ENCODE data around the gene CXXC5.
"Not testable (repeated sequence)": the region's sequence is repeated elsewhere in the genome, so short reads cannot be mapped to it uniquely, and the experiment has no call there.

The CXXC5 gene

DNA sequence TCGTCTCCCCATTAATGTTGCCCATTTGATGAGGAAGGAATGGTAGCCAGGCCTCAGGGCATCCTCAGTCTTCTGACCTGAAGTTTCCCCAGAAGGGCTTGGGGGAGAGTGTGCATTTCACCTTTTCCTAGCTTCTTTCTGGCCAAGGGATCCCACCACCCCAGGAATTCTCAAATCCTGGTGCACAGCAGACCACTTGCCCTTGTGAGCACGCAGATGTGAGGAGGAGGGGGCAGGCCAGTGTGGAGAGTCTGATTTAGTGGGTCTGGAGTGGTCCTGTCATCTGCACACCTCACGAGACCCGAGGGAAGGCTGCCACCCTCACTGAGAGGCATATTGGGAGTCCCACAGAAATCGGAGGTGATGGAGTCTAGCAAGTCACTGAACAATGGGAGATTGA, 64.3 kb downstream of the CXXC5 start:
- DNase-seq (ENCODE audit: low read depth): no peak

DNA sequence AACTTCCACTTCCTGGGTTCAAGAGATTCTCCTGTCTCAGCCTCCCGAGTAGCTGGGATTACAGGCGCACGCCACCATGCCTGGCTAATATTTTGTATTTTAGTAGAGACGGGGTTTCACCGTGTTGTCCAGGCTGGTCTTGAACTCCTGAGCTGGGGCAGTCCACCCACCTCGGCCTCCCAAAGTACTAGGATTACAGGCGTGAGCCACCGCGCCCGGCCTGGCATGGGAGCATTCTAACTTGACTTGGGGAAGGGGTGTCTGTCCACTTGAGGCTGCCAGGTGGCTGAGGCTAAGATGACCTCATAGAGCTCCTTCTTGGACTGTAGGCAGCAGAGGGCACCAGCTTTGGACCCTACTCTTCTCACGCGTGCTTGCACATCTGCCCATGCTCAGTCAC, 65.7 kb downstream of the CXXC5 start:
- not testable (repeated sequence) for DNase-seq (ENCODE audit: low read depth)

DNA sequence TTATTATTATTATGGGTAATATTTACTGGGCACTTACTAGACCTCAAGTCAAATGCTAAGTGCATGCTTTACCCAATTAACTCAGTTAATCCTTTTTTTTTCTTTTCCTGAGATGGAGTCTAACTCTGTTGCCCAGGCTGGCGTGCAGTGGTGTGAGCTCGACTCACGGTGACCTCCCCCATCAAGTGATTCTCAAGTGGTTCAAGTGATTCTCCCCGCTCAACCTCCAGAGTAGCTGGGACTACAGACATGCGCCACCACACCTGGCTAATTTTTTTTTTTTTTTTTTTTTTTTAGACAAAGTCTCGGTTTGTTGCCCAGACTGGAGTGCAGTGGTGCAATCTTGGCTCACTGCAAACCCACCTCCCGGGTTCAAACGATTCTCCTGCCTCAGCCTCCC, 69.1 kb downstream of the CXXC5 start:
- no peak for DNase-seq (ENCODE audit: low read depth)

DNA sequence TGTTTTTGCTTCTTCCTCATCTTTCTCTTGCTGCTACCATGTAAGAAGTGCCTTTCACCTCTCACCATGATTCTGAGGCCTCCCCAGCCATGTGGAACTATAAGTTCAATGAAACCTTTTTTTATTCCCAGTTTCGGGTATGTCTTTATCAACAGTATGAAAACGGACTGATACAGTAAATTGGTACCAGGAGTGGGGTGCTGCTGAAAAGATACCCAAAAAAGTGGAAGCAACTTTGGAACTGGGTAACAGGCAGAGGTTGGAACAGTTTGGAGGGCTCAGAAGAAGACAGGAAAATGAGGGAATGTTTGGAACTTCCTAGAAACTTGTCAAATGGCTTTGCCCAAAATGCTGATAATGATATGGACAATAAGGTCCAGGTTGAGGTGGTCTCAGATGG, 70.3 kb downstream of the CXXC5 start:
- DNase-seq (ENCODE audit: low read depth): not testable (repeated sequence)

DNA sequence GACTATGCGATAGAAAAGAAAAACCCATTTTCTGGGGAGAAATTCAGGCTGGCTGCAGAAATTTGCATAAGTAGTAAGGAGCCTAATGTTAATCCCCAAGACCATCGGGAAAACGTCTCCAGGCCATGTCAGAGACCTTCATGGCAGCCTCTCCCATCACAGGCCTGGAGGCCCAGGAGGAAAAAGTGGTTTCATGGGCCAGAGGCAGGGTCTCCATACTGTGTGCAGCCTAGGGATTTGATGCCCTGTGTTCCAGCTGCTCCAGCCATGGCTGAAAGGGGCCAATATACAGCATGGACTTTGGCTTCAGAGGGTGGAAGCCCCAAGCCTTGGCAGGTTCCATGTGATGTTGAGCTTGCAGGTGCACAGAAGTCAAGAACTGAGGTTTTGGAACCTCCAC, 71.8 kb downstream of the CXXC5 start:
- not testable (repeated sequence) for DNase-seq (ENCODE audit: low read depth)

DNA sequence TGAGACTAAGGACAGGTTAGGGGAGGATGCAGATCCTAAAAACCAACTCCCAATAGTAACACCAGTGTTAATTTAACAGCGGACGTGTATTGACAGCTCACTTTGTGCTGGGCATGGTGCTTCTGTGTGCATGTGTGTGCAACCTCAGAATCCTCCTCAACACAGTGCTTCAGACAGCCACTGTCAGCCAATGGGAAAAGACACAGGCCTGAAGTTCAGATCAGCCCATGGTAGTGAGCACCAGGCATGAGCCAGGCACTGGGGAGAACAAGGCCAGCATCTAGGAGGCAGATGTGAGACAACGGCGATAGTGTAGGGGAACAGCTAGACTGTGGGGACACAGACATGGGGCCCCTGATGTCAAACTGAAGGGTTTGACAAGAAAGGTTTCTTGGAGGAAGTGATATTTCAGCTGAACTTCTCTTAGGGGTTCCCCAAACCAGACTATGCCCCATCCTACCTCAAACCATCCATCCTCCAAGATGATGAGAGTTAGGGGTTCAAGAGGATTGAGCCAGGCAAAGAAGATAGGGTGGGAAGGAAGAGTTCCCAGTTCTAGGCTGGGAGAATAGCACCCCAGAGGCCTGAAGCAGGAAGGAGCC, 75.9 kb downstream of the CXXC5 start:
- DNase-seq (ENCODE audit: low read depth): no peak

DNA sequence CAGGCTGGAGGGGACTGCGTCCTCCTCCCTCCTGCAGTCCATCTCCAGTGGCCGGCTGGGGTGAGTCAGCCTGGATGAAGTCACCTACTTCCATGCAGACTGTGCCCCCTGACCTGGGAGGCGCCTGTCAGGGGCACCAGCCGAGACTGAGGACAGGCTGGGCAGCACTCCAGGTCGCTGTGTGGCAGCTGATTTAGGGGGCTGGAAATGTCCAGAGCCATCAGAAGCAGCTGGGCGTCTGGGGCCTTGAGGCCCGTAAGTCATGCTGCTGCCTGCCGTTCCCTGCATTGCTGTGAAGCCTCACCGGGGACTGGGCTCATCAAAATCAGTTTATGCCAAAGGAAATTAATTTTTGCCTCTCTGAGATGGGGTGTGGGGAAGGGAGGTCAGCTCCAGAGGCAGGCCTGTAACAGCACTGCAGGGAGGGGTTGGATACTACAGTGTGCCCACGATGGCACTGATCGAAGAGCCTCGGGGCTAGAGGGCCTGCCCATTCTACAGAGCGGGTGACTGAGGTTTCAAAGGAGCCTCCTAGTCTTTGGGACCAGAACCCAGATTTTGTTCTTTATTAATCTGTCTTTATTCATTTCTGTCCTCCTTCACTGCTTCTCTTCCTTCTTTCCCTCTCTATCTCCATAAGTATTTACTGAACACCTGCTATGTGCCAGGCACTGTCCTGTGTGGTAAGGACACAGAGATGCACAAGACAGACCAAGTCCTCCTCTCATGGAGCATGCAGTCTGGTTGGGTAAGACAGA, 77.1 kb downstream of the CXXC5 start:
- peak; percentile 45 for DNase-seq (ENCODE audit: low read depth)

DNA sequence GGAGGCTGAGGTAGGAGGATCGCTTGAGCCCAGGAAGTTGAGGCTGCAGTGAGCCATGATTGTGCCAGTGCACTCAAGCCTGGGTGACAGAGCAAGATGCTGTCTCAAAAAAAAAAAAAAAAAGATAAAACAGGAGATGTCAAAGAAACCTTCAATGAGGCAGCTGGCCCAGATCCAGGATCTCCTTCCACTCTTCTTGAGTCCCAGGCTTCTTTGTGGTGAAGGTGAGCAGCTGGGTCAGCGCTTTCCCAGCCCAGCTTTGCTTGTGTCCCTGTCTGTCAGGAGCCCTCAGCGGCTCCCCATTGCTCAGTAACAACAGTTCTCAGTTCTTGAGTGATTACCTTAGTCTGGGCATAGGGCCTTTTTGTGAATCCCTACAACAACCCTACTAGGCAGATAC, 78.1 kb downstream of the CXXC5 start:
- DNase-seq (ENCODE audit: low read depth): no peak

DNA sequence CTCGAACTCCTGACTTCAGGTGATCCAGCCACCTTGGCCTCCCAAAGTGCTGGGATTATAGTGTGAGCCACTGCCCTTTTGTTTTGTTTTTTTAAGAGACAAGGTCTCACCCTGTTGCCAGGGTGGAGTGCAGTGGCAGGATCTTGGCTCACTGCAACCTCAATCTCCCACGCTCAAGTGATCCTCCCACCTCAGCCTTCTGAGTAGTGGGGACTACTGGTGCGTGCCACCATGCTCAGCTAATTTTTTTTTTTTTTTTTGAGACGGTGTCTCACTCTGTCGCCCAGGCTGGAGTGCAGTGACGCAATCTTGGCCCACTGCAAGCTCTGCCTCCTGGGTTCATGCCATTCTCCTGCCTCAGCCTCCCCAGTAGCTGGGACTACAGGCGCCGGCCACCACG, 79.5 kb downstream of the CXXC5 start:
- DNase-seq (ENCODE audit: low read depth): not testable (repeated sequence)

DNA sequence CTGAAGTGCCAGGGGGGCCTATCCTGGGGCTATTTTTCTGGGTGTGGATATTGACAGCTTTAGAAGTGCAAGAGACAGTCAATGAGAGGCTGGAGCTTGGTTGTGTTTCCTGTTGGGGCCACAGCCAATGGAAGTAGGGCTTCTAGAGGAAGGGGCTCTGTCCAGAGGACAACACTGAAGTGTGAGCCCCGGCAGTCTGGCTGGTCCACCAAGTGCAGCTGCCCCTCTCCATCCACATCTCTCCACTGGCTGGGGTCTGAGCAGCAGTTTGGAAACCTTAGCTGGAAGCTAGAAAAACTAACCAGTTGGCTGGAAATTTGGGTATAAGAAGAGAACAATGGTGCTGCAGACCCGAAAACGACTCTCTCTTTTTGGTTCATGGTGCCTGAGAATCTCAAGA, 83.1 kb downstream of the CXXC5 start:
- DNase-seq (ENCODE audit: low read depth): no peak

DNA sequence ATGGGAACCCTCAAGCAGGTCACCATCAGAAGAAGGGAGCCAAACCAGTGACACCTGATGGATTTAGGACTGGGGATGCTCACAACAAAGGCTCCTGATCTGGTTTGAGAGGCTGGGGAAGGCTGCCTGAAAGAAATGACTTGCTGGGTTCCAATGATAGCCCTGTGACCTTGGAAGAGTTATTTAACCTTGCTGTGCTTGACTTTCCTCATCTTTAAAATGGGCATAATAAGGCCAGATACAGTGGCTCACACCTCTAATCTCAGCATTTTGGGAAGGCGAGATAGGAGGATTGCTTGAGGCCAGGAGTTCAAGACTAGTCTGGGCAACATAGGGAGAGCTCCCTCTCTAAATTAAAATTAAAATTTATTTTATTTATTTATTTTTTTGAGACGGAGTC, 83.9 kb downstream of the CXXC5 start:
- no peak for DNase-seq (ENCODE audit: low read depth)

DNA sequence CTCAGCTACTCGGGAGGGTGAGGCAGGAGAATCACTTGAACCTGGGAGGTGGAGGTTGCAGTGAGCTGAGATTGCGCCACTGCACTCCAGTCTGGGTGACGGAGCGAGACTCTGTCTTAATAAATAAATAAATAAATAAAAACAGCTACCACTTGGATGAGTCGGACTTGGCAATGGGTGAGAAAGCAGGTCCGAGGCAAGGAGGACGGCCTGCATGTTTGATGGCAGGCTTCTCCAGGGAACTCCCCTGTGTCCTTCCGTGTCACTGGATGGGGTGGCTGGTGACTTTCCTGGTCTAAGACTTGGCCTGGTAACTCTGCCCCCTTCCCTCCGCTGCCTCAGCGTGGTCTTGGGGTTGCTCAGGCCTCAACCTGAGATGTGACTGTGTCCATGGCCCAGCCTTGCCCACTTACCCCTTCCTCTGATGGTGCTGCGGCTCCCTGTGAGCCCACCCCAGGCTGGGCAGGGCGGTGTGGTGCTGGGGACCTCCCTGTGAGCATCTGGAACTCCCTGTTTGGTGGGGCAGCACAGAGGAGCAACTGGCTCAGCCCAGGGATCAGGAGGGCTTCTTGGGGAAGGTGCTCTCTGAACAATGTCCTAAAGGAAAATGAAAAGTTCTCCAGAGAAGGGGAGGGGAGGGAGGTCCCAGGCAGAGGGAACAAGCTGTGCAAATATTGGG, 85.0 kb downstream of the CXXC5 start:
- no peak for DNase-seq (ENCODE audit: low read depth)
